Activated effector memory CD4-positive, alpha-beta T cell treated with Interleukin-2 at 50 U/mL for 16 hours (primary cell): ENCODE results near the gene NDST4.

Source experiments
- DNase-seq: peaks from one replicate; pipeline ENCODE4 v3.0.0-alpha.2; 2020

The NDST4 gene

GRCh38 chr4:115113506-115114106 is at the start of gene NDST4:
NDST4 (minus strand) TSS chr4:115113620; CDS start chr4:115077036, 36,584 bp downstream.
- DNase-seq, result no peak

GRCh38 chr4:115159141-115159540 is 45.7 kb upstream of the NDST4 start:
- DNase-seq, result no peak

- DNase-seq, result no peak
Observed at GRCh38 chr4:115158296-115158695, 44.9 kb upstream of the NDST4 start.

DNA sequence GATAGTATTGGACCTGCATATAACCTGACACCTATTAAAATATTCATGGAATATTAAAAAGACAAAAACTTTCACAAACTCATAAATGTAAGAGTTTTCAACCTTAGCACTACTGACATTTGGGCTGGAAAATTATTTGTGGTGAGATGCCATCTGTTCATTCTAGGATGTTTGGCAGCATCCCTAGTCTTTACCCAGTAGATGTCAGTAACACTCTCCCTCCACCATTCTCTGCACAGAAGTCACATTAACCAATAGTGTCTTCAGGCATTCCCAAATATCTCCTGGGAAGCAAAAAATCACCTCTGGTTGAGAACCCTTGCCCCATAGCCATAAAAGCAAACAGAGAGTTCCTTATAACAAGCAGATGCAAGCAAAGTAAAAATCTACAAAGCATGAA is 41.4 kb upstream of the NDST4 start:
- no peak for DNase-seq

DNA sequence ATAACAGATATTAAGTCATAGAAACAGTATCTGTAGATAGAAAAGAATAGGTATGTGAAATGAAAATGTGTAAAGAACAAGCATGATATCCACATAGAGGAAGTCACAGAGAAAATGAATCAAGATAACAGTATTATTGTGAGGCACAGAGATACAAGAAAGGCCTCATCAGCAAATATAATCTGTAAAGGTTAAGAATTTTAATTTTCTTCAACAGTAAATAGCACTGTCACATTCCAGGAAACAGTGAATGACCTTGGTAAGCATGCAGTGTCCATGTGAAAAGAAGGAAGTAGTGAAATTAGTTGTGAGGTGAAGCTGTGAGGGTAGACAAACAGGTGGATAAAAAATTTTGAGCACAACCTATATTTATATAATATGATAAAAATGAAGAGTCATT is 39.5 kb upstream of the NDST4 start:
- no peak for DNase-seq

GRCh38 chr4:115152081-115152480 is 38.7 kb upstream of the NDST4 start:
- no peak for DNase-seq

- DNase-seq, result no peak
Observed at GRCh38 chr4:115149106-115149505, 35.7 kb upstream of the NDST4 start.

DNA sequence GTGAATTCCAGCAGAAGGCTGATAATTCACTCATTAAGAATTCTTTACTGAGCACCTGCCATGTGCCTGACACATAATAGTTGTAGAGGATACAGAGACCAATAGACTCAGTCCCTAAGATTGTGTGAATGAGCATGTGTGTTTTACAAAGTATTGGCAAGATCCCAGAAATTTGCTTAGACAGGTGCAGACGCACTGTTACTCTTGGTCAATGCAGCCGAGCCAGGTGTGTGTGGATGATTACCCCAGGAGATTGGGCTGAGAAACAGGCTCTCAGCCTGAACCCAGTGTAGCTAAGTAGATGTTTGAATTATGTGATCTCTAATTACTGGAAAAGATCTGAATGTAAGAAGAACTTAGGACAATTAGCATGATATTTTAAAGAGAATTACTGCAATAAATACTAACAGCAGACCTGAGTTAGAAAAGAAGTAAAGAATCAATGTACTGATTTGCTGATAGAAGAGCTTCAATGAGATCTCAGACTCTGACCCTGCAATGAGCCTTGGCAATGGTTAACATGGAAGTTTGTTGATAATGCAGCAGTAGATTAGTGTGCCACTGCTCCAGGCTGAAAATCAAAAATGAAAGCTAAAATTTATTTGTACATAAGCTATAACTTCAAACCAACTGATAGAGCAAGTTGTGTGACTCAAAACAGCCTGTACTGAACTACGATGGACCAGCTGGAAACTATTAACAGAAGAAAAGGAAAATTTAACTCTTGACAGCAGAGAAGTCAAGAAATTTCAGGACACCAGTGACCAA is 32.2 kb upstream of the NDST4 start:
- no peak for DNase-seq

DNA sequence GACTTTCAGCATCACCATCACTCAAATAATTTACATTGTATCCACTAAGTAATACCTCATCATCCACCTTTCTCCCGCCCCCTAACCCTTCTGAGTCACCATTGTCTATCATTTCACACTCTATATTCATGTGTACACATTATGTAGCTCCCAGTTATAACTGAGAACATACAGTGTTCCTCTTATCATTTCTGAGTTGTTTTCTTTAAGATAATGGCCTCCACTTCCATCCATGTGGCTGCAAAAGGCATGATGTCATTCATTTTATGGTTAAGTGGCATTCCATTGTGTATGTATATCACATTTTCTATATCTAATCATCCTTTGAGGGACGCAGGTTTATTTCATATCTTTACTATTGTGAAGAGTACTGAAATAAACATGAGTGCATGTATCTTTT is 14.6 kb upstream of the NDST4 start:
- no peak for DNase-seq

GRCh38 chr4:115126491-115126890 is 13.1 kb upstream of the NDST4 start:
- DNase-seq, result no peak

GRCh38 chr4:115121351-115122043 is 8.1 kb upstream of the NDST4 start:
- no peak for DNase-seq

DNA sequence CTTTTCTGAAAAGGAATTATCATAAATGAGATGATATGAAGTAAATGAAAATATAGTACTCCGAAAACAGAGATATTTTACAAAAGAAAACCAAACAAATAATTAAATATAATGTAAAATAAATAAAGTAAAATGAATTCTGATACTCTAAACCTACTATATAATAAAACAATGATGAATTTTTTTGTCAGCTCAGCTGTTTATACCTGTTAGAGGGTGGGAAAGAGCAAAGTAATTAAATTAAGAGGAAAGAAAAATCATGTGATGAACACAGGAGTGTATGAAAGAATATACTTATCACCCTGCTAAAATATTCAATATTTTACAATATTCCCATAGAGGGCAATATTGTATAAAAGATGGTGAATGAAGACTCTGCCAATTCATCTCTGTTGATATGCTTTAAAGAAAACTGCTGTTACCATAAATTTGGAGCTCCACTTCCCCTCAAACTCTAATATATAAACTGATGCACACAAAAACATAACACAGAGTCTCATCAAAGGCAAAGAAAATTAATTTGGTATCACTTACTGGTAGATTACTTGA is 6.5 kb upstream of the NDST4 start:
- DNase-seq, result no peak

GRCh38 chr4:115117651-115118050 is 4.2 kb upstream of the NDST4 start:
- no peak for DNase-seq

DNA sequence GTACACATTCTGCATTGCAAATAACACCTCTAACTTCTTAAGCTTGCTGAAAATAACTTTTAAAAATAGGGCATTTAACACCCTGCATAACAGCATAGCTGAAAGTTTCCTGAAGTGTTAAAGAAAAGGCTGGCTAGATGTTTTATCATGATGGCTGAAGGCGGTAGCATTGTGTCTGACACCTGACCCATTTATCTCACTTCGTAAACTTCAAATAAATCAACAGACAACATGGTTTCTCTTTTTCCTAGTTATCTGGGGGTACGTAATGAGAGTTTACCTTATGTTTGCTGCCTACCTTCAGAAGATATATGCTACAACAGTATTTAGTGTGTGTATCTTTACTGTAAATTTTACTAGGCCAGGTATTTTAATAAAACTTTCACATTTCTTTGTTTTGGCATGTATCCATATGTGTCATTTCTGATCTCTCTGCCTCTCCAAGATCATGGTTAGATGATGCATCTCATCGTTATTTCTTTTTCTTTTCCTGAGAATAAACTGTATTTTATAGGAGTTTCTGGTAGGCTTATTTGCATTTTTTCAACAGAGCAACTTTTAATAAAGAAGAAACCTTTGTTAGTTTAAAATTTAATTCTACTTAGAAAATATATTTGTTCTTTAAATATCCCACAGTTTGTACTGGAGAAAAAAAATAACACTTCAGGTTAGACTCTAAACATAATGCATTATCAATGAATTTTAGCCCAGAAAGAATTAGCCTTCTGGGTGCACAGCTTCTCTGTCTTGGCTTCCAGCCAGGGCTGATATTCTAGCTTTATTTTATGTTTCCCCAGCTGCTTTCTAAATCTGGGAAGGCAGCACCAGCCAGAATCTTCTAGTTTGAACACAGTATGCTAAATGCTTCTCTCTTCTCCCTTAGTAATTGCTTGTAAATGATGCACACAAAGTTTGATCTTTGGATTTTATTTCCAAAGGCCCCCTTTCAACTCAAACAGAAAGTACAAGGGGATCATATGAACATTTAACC is 2.9 kb downstream of the NDST4 start:
- no peak for DNase-seq

GRCh38 chr4:115108850-115109249 is 4.6 kb downstream of the NDST4 start:
- no peak for DNase-seq

GRCh38 chr4:115107411-115107810 is 6.0 kb downstream of the NDST4 start:
- no peak for DNase-seq

GRCh38 chr4:115101675-115102074 is 11.7 kb downstream of the NDST4 start:
- DNase-seq, result no peak

DNA sequence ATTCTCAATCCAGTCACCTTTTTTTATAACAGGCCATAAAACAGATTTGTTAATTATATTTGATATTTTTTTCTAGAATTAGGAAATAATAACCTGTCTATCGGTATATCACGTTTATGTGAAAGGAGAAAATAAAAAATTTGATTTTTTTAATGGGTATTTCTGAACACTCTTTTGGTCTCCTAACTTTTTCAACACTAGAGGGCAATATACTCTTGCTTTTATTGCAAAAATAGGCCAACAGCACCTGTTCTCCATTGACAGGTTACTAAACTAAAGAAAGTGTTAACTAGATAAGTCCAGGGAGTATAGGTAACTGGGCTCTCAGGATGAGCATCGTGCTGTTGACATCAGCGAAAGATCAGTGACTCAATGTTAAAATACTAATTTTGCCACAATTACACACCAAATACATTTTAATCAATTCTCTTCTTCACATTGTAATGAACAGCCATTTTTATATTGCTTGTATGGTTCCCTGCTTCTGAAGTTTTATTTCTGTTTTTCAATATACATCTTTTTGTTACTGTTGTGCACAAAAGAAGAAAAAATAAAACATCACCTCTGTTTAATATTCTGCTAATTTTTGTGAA is 22.8 kb downstream of the NDST4 start:
- no peak for DNase-seq

DNA sequence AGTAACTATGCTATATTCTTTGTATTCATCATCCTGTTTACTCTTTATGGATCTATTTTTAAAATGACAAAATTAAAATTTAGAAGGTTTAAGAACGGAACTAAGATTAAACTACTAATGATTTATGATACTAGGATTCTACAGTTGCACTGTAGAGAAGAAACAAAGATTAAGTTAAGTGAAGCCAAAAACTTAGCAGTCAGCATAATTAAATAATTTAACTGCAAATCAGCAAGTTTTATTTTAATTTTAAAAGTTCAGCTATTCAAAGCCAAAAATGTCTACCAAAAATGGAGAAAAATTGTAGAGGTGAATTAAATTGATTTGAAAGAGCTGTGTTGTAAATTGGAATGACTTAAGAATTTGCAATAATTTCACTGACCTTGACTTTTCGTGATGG is 30.8 kb downstream of the NDST4 start:
- DNase-seq, result no peak

DNA sequence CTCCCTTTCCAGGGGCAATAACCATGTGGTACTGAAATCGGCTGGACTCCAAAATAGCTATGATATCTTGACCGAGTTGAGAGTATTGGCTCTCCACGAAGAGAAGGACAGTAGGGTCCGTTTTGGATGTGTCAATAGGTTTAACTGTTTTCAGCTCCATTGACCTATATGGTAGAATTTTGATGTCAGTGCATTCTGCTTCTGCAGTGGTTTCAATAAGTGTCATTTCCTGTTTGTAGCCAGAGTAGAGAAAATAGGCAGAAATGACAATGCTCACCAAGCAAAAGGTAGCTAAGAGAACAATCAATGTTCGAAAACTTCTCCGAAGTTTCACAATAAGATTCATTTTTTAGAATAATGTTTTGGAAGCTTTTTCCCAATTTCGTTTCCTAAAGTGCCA is 36.7 kb downstream of the NDST4 start:
- no peak for DNase-seq

DNA sequence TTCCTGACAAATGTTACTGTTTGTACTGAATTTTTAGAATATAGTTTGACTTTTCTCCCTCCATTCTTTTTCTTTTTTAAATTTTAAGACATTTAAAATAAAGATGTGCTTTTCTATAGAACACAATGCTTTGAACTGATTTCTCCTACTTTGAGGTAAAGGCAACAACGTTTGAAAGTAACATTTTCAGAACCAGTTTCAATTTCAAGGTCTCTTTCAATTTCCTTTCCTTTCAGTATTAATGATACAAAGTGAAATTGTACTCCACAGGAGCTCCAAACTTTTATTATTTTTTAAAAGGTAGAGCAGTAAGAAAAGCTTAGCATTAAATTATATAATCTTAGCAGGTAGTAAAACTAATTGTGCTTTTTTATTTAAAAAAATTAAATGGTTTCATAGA is 54.9 kb downstream of the NDST4 start:
- no peak for DNase-seq

GRCh38 chr4:115054836-115055235 is 58.6 kb downstream of the NDST4 start:
- DNase-seq, result no peak
